ENCODE results near the gene TAF11. TPM values are rescaled to one million over a fixed set of nuclear protein-coding genes. Genes with fewer than 3 reads are reported as not detected.

The TAF11 gene
- total and polyA plus RNA-seq, 2 donors (not counting 3 experiments of a cell fraction or from before 2014, with no cell fraction given) = 30.7 to 37.1 TPM

- Histone ChIP-seq H3K4me3 (replicated peaks in 1 of 3; ENCODE audit: insufficient read depth in 1 of 3, low read depth in 1 of 3, low read length in 3 of 3) (no peak overlapping the region), H3K9ac (replicated peaks; ENCODE audit: extremely low read depth, insufficient read depth, low read length) (no peak overlapping the region), H3K9me3 (replicated peaks; ENCODE audit: control insufficient read depth, insufficient read depth, low read length) (no peaks in the 10 kb centered on the region), H3K9me1 (replicated peaks; ENCODE audit: control insufficient read depth, extremely low read depth, insufficient read depth, low read length) (no peaks in the 10 kb centered on the region), H4K20me1 (replicated peaks; ENCODE audit: control insufficient read depth, extremely low read depth, insufficient read depth, low read length) (no peaks in the 10 kb centered on the region), H3K4me2 (ENCODE audit: insufficient read depth, low read length) (no peak overlapping the region), H2AFZ (ENCODE audit: low read depth, low read length) (no peak overlapping the region), H3K4me1 (ENCODE audit: control insufficient read depth, extremely low read depth, insufficient read depth, low read length) (no peaks in the 10 kb centered on the region), H3K27ac (ENCODE audit: insufficient read depth, low read depth, low read length) (no peak overlapping the region), H3K36me3 (ENCODE audit: control insufficient read depth in 2 of 2, extremely low read depth in 1 of 2, insufficient read depth in 2 of 2, low read length in 2 of 2) (peaks cover 3 to 27% of the 10 kb centered on the region in 2 experiments), H3K79me2 (ENCODE audit: control insufficient read depth, insufficient read depth, low read length) (no peaks in the 10 kb centered on the region), H3K27me3 (ENCODE audit: control insufficient read depth in 2 of 2, insufficient read depth in 2 of 2, low read length in 2 of 2) (no peaks in the 10 kb centered on the region)
- DNase-seq (ENCODE audit: low read depth, low spot score) (no peak), FAIRE-seq (no peak)
- dilution Hi-C loops (cut with MboI; ENCODE audit: extremely low pct_ligation_motif_present, low sequenced_read_pairs) = no loop called here
- no TSS peak for BruUV-seq (replicated peaks)
- ChIA-PET CTCF (interaction anchor here (2.2 kb wide), 1 partner anchor 16 kb away, joined by 7 read pairs; the partner anchor contains the start of genes ANKS1A and TAF11), POLR2A (no interaction called here)
- TF ChIP-seq GATA2 (IDR thresholded peaks at IDR 0.05; ENCODE audit: insufficient read depth, insufficient read length, low read depth, low read length) = no peak
- TF ChIP-seq MYC (IDR thresholded peaks at IDR 0.05; ENCODE audit: low read depth, low read length) = no peak
- TF ChIP-seq POLR2AphosphoS5 (IDR thresholded peaks at IDR 0.05; ENCODE audit: insufficient read depth, low read depth, low read length) = no peak
- TF ChIP-seq MAX (IDR thresholded peaks at IDR 0.05; ENCODE audit: insufficient read depth, insufficient read length) = no peak
- no peak for TF ChIP-seq JUN (IDR thresholded peaks at IDR 0.05; ENCODE audit: borderline replicate concordance, insufficient read depth, insufficient read length, low read depth)
- TF ChIP-seq POLR2A (IDR thresholded peaks at IDR 0.05; ENCODE audit: low read depth, low read length) = no peak
- TF ChIP-seq FOS (IDR thresholded peaks at IDR 0.05; ENCODE audit: borderline replicate concordance, insufficient read depth, low read length) = no peak
- TF ChIP-seq CTCF (IDR thresholded peaks at IDR 0.05; ENCODE audit: extremely low read depth in 1 of 2, insufficient read depth in 1 of 2, low read depth in 1 of 2, low read length in 2 of 2) = no peak
- no peak for TF ChIP-seq EZH2 (IDR thresholded peaks at IDR 0.05; ENCODE audit: borderline replicate concordance, low read depth, low read length, severe bottlenecking)
- intact Hi-C loops (cut with micrococcal nuclease) = no loop called here
These were observed 15.5 kb downstream of the TAF11 start for GRCh38 chr6:34872332-34872731.

Data from endothelial cell of umbilical vein (primary cell).